SIG-M5 treated with dmso at 0.1 percent for 504 hours (cell line): ENCODE measurements around the gene ADAT2.

Experiments used
- DNase-seq: peaks from one replicate; lab custom pipeline; 2025; ENCODE audit not compliant: unreplicated experiment; lab: John Stamatoyannopoulos, UW

The ADAT2 gene

GRCh38 chr6:143399176-143399575 lies 51.3 kb downstream of the ADAT2 start:
- no peak for DNase-seq

- no peak for DNase-seq
These were observed 53.0 kb downstream of the ADAT2 start for GRCh38 chr6:143397227-143398222.

GRCh38 chr6:143396497-143397226 lies 53.8 kb downstream of the ADAT2 start:
- DNase-seq, result no peak

GRCh38 chr6:143395699-143396098 lies 54.8 kb downstream of the ADAT2 start:
- no peak for DNase-seq

- DNase-seq, result no peak
These were observed 56.1 kb downstream of the ADAT2 start for GRCh38 chr6:143394389-143394788.

GRCh38 chr6:143390278-143390677 lies 60.2 kb downstream of the ADAT2 start:
- no peak for DNase-seq

- no peak for DNase-seq
These were observed 64.9 kb downstream of the ADAT2 start for GRCh38 chr6:143385636-143386035.

GRCh38 chr6:143376861-143377260 lies 73.6 kb downstream of the ADAT2 start:
- DNase-seq, result no peak

- no peak for DNase-seq
These were observed 74.1 kb downstream of the ADAT2 start for GRCh38 chr6:143376375-143376774.

GRCh38 chr6:143375022-143375585 lies 75.4 kb downstream of the ADAT2 start:
- no peak for DNase-seq

- no peak for DNase-seq
These were observed 76.5 kb downstream of the ADAT2 start for GRCh38 chr6:143374014-143374413.
